Kidney epithelial cell (primary cell): ENCODE measurements around the gene GPC3. TPM values are rescaled to one million over a fixed set of nuclear protein-coding genes. Genes with fewer than 3 reads are reported as not detected.
"Not testable (repeated sequence)": the region's sequence is repeated elsewhere in the genome, so short reads cannot be mapped to it uniquely, and the experiment has no call there.

Experiments
- DNase-seq: peaks from one replicate; pipeline ENCODE4 v3.0.0-alpha.2; 2010; ENCODE audit warnings: low read depth
- H3K27me3 ChIP-seq: 2 replicates; pipeline ENCODE4 v1.6.0; 2011; ENCODE audit warnings: low read length; ENCODE audit not compliant: control insufficient read depth, insufficient read depth
- H3K36me3 ChIP-seq: 2 replicates; pipeline ENCODE4 v1.5.1; 2011; ENCODE audit warnings: low read length; ENCODE audit not compliant: control insufficient read depth, insufficient read depth
- H3K4me3 ChIP-seq: 2 replicates; pipeline ENCODE4 v1.5.1; 2011; ENCODE audit warnings: low read depth, mild to moderate bottlenecking, control low read depth, low read length
- total RNA-seq: library from RNA; depleted of rRNA; stranded (reverse); fragments of >200 nt; gene quantifications from 2 replicates; pipeline ENCODE4 v1.2.3, GENCODE V29; 2015
- TF ChIP-seq, protein P1 (sequence below): IDR thresholded peaks from 2 replicates; pipeline ENCODE4 v1.5.1; 2011; ENCODE audit warnings: mild to moderate bottlenecking, moderate library complexity, low read length, control low read depth, inconsistent platforms; ENCODE audit not compliant: insufficient read depth, poor library complexity, severe bottlenecking

Gene GPC3
- total RNA-seq, 1 donor from 2014 or later = 14.5 TPM

DNA sequence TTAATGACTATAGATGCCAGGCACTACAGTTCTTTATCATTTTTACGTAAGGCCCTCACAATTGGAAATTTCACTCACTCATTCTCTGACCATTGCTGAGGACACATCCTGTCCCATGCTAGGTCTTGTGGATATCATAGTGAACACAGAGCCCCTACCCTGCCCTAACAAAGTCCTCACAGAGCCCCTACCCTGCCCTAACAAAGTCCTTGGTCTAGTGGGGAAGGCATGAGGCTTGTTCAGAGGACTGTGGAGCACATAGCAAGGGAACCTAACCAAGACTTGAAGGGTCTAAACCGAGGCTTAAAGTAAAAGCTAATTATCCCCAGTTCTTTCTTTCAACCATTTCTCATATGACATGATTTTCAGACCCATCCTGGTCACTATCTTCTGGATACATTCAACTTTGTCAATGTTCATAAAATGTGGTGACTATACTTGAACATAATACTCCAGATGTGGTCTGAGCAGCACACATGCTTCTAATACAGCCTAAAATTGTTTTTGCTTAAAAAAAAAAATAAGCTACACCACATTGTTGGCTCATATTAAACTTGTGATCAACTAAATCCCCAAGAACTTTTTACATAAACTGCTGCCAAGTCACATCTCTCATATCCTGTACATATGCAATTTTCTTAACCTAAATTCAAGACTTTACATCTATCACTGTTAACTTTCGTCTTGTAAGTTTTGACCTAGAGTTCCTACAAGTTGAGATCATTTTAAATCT, 77.0 kb downstream of the GPC3 start:
- H3K27me3 ChIP-seq = no peaks in the 10 kb centered on the region
- no peak overlapping the region for H3K4me3 ChIP-seq
- TF ChIP-seq, protein P1, sequence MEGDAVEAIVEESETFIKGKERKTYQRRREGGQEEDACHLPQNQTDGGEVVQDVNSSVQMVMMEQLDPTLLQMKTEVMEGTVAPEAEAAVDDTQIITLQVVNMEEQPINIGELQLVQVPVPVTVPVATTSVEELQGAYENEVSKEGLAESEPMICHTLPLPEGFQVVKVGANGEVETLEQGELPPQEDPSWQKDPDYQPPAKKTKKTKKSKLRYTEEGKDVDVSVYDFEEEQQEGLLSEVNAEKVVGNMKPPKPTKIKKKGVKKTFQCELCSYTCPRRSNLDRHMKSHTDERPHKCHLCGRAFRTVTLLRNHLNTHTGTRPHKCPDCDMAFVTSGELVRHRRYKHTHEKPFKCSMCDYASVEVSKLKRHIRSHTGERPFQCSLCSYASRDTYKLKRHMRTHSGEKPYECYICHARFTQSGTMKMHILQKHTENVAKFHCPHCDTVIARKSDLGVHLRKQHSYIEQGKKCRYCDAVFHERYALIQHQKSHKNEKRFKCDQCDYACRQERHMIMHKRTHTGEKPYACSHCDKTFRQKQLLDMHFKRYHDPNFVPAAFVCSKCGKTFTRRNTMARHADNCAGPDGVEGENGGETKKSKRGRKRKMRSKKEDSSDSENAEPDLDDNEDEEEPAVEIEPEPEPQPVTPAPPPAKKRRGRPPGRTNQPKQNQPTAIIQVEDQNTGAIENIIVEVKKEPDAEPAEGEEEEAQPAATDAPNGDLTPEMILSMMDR = no peak
- no peak for DNase-seq
- no peaks in the 10 kb centered on the region for H3K36me3 ChIP-seq

DNA sequence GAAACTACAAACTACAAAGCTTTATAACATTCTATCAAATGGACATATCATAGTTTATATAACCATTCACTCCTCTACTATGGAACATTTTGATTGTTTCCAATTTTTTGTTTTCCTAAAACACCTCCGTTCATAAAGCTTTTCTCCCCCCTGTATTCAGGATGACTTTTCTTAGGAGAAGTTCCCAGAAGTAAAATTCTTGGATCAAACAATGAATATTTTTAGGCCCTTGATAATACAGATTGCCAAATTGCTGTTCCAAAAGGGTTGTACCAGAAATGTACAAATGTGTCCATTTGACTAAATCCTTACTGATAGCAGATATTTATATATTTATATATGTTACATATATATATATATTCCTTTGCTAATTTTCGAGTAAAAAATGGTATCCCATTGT, 77.8 kb downstream of the GPC3 start:
- Histone ChIP-seq H3K36me3 (no peaks in the 10 kb centered on the region), H3K4me3 (no peak overlapping the region), H3K27me3 (no peaks in the 10 kb centered on the region)
- no peak for DNase-seq
- TF ChIP-seq, protein P1 = no peak

DNA sequence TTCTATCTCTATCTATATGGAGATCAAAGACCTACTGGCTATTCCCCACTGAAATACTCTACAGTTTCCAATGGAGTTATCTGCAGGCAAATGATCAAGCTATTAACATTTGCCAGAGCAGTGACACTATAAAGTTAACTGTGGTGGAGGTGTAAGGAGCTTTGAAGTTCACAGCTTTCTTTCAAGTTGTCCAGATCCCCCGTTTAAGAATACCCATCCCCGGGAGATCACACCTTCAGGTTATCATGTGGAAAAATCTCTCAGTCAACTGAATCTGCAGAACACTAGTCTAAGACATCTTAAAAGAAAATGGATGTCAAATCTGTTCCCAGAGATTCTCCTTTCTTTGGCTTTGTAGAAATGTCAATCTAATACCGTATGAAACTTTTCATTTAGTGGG, 80.1 kb downstream of the GPC3 start:
- H3K4me3 ChIP-seq = no peak overlapping the region
- TF ChIP-seq, protein P1 = no peak
- H3K27me3 ChIP-seq = no peaks in the 10 kb centered on the region
- H3K36me3 ChIP-seq = no peaks in the 10 kb centered on the region
- no peak for DNase-seq

DNA sequence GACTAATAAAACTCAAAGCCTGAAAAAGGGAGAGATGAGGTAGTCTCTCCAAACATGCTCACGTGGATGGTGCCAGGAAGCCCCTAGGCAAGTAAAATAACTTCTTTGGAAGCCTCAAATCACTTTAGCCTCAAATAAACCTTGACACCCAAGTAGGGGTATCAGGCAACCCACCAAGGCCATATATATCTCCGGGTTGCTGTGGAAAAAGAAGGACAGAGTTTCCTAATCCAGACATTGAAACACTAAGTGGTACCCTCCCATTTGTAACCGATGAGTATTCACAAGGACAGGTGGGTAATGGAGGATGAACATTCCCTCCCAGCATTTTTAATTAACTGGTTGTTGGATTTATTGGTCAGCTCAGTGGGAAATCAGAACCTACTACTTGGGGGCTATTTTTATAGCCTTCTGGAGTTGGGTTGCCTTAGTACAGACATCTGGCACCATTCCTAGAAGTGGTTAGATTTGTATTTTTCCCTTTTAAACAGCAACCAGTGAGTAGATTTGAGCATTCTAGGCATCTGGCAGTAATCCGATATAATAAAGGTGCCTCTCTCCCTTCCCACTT, 87.7 kb downstream of the GPC3 start:
- TF ChIP-seq, protein P1 = no peak
- Histone ChIP-seq H3K4me3 (no peak overlapping the region), H3K36me3 (no peaks in the 10 kb centered on the region), H3K27me3 (no peaks in the 10 kb centered on the region)
- no peak for DNase-seq

DNA sequence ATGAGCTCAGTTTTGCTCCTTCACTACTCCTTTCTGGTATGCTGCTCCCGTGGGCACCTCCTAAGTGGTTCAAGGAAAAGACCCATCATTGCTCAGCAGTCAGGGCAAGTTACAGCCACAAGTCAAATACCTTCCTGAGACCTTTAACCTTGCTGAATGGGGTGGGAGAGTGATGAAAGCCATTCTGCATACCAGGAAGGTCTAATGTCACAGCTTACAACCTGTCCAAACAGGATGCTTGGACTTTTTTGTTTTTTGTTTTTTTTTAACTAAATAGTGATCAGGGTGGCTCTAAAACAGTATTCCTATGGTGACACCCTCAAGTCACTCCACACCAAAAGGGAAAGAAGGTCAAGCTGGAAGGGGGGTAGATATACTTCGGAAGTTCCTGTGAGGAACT, 93.1 kb downstream of the GPC3 start:
- Histone ChIP-seq H3K36me3 (no peaks in the 10 kb centered on the region), H3K4me3 (no peak overlapping the region), H3K27me3 (no peaks in the 10 kb centered on the region)
- DNase-seq = no peak
- TF ChIP-seq, protein P1 = no peak

DNA sequence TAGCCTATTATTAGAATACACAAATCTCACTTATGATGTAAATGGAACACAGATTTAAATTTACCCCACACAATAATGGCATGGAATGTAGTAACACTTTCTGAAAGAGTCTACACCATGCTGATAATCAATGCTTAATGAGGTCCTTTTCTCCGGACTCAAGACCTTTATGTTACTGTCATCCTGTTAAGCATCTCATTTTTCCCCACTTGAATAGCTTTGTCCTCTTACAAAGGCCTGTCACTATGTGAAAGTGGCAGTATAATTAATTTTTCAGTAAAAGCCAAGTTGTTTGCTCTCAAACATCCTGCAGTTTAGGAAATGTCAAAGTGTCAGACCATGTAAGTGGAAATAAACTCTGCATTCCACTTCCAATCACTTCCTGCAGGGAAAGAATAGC, 96.4 kb downstream of the GPC3 start:
- Histone ChIP-seq H3K27me3 (no peaks in the 10 kb centered on the region), H3K36me3 (no peaks in the 10 kb centered on the region), H3K4me3 (no peak overlapping the region)
- TF ChIP-seq, protein P1 = no peak
- DNase-seq = no peak

DNA sequence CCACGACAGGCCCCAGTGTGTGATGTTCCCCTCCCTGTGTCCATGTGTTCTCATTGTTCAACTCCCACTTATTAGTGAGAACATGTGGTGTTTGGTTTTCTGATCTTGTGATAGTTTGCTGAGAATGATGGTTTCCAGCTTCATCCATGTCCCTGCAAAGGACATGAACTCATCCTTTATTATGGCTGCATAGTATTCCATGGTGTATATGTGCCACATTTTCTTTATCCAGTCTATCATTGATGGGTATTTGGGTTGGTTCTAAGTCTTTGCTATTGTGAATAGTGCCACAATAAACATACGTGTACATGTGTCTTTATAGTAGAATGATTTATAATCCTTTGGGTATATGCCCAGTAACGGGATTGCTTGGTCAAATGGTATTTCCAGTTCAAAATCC, 97.3 kb downstream of the GPC3 start:
- not testable (repeated sequence) for H3K27me3 ChIP-seq, H3K4me3 ChIP-seq, H3K36me3 ChIP-seq, DNase-seq
